HL-60/S4 (cell line): Measurements from ENCODE around the gene SPINK14.

Source experiments
- in situ Hi-C: fragments of 300-500 bp; cut with MboI; formaldehyde crosslinking; loops from 2 replicates; pipeline ENCODE4 v1.14.3; 2022; ENCODE audit warnings: low sequenced_read_pairs

The SPINK14 gene

GRCh38 chr5:148193202-148193601, 24.9 kb downstream of the SPINK14 start:
- in situ Hi-C loops = no loop called here

DNA sequence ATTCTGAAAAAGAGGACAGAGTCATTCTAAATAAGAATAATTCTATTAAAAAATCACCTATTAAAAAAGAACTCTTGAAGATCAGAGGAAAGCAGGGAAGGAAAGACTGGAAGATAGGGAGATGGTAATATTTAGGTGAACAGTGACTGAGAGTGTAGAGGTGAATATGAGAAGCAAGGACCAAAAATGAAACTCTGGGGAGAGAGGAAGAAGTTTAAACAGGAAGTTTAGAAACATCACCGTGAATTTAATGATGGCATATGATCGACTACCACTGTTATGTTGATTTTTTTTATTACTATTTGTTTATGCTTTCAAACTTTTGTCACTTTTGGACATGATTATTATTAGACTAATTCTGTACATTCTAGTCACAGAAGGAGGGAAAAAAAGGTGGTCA, 32.8 kb downstream of the SPINK14 start:
- in situ Hi-C loops = no loop called here

GRCh38 chr5:148202531-148203203, 34.3 kb downstream of the SPINK14 start, which contains the start of gene SPINK6:
Gene SPINK6, plus strand, starts transcription at chr5:148203042. Its CDS starts 55 bp downstream, at chr5:148203097.
- in situ Hi-C loops = no loop called here

DNA sequence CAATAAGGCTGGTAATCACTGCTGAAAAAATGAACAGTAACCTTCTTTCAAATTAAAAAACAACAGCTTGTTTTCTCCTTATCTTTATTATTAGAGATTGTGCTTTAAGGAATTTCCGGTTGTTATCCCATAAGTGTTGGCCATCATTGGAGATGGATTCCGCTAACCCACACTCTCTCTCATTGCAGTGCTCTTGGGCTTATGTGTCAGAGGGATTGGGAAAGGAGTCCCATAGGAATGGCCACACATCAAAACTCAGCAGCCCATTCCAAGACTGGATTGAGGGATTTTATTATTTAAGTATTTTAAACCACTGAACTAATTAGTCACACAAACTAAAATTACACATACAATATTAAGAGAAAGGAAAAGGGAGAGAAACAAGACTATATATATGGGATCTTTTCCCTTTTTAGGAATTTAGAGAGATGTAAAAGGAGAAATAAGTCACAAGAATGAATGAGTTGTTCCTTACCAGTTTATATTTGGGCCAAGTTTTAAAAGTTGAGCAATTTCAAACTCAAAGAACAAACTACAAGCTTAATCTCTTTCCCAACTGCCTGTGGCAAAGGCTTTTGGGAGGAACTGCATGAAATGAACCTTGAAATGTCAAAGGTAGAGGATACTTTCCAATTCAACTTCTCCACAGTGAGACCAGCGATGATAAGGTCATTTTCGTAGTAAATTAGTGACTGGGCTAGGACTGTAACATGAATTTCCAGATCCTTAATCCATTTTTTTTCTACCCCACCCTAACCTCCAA, 36.9 kb downstream of the SPINK14 start:
- in situ Hi-C loops = no loop called here

GRCh38 chr5:148205865-148206264, 37.5 kb downstream of the SPINK14 start:
- in situ Hi-C loops = no loop called here

DNA sequence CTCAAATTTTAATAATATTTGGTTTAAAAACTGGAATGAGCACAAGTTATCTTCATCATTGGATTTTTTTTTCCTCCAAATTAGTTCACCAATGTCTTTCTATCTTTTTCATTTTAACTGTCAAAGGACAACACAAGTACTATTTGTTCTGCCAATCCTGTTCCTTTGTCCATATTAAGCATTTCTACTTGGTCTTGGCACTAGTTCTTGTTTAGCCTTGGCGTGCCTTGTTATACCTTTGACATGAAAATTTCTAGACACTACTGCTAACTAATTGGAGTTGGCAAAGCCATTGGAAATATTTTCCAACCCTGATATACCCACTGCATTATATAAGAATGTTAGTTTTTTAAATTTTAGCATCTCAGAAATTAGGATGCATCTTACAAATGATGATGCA, 38.3 kb downstream of the SPINK14 start:
- in situ Hi-C loops = no loop called here

DNA sequence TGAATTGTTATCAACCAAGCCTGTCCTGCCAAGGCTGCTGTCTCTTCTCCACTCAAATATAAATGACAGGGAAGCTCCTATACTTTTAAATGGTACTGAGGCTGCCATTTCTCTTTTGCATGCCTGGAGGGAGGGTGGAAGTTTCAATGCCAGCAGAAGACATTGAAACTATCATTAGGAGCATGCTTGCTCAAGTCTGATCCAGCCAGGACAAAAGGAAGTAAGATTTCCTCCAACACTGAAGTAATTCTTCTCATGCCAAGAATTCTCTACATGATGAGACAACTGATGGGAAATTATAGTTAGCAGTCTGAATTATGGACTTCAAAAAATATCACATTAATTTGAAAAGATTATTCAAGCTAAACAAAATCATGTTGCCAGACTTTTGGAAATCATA, 39.9 kb downstream of the SPINK14 start:
- in situ Hi-C loops = no loop called here

DNA sequence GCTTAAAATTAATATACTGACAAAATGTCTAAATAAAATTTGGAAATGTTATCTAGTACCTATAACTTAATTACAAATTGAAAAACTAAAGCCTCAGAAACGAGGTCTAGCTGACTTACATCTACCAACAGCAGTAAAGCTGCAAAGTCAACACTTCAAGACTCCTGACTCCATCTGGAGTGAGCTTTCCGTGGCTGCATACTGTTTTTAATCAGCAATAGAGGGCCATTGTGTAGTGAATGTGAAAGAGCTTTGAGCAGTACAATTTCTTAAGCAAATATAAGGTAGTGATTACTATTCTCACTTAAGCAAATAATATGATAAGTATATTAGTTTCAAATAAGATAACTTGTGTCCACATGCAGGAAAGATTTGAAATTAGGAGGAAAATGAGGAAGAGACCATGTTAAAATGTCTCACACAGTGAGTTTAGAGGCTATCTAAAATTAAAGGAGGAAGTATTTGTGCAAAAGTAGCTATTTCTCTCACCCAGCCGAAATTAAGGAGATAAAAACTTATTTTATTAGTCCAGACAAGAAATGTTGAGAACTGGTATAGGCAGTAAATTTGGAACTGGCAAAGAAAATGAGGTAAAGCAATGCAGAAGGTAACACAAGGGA, 40.9 kb downstream of the SPINK14 start:
- in situ Hi-C loops = no loop called here

DNA sequence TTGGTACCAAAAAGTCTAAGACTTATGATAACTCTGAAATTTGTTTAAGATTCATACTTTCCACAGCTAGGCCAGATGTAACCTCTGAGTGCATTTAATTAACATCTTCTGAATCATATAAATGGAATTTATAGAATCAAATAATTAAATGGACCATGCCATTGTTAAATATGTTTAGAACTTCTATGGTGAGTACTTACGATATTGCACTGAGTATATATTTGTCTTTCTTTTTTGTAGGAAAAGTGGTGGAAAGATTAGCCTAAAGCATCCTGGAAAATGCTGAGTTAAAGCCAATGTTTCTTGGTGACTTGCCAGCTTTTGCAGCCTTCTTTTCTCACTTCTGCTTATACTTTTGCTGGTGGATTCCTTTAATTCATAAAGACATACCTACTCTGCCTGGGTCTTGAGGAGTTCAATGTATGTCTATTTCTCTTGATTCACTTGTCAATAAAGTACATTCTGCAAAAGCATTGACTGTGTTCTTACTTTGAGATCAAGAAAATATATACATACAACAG, 46.4 kb downstream of the SPINK14 start:
- in situ Hi-C loops = no loop called here

DNA sequence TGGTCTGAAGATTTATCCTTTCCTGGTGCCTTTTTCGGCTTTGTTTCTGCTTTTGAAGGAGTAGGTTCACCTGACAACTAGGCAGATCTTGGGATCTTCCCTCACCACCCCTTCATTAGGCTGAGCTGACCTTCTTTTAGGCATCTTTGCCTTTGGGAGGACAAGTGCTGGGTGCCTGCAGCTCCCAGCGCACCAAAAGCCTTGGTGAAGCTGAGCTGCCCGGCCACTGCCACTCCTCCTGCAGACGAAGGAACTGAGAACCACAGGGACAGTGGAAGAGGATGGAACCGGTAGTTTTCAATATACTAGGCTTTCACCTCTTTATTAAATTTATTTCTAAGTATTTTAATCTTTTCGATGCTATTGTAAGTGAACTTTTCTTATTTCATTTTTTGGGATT, 53.2 kb downstream of the SPINK14 start:
- in situ Hi-C loops = no loop called here

DNA sequence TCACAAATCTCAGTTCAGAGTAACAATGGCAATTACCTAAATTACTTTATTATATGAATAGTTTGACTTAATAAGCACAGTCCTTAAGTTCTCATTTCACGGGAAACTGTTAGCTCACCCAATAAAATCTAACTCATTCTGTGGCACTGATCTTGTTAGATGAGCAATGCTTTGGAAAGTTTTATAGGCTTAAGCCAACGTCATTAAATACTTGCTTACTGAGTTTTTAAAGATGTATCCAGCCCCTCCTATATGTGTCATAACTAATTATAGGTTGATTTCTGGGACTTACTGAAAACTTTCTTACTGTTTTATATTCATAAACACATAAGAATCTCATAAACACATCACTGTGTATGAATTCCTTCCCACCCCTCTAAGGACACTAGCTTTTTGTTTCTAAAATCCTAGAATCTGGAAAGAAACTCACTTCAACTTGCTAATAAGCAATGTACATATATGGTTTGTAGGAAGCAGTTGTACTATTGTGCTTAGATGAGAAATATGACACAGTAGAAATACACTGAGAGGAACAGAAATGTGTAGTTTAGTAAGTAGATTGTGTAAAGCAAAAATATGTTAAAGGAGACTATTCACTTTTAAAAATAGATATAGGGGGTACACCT, 55.9 kb downstream of the SPINK14 start:
- in situ Hi-C loops = no loop called here
